Mucosa of descending colon (tissue), 3 donors: ENCODE results near the gene COL28A1. TPM values are rescaled to one million over a fixed set of nuclear protein-coding genes. Genes with fewer than 3 reads are reported as not detected.

Source experiments
- ATAC-seq: fragments of 200-7000 bp; cut with Tn5 transposase; one replicate; pipeline ENCODE4 v1.9.1; 2020; ENCODE audit warnings: mild to moderate bottlenecking, moderate library complexity
- DNase-seq, 3 donors: peaks; one replicate each; pipeline ENCODE4 v3.0.0-alpha.2; 2020
- H3K36me3 ChIP-seq: fragments of 200-600 bp; one replicate; pipeline ENCODE4 v1.8.0; 2021; ENCODE audit warnings: low read depth, mild to moderate bottlenecking
- H3K4me1 ChIP-seq: fragments of 200-600 bp; one replicate; pipeline ENCODE4 v1.8.0; 2021; ENCODE audit warnings: low read depth, mild to moderate bottlenecking
- H3K4me3 ChIP-seq: fragments of 200-600 bp; one replicate; pipeline ENCODE4 v1.8.0; 2021; ENCODE audit warnings: mild to moderate bottlenecking
- H3K9me3 ChIP-seq: fragments of 200-600 bp; one replicate; pipeline ENCODE4 v1.8.0; 2021; ENCODE audit warnings: mild to moderate bottlenecking
- intact Hi-C, 2 donors: fragments of 100-400 bp; cut with DNase I in 1 of 2; cut with micrococcal nuclease in 1 of 2; formaldehyde crosslinking; loops; one replicate each; pipeline versions ENCODE4 v1.11.0 to v1.11.1; 2022; cut with DNase I, micrococcal nuclease
- total RNA-seq, 3 donors: library from RNA; stranded (reverse); fragmentation: NEBNext Ultra II Directional in 2 of 3; extraction: Animal tissue kit (Norgen Biotek cat#: 25700) in 2 of 3; gene quantifications; one replicate each; pipeline versions ENCODE4 v1.2.1 to v1.2.4, GENCODE V29; 2021 to 2023
- TF ChIP-seq, protein P1 (sequence below): fragments of 200-600 bp; IDR thresholded peaks from one replicate; pipeline ENCODE4 v1.8.0; 2022; ENCODE audit warnings: antibody characterized with exemption, mild to moderate bottlenecking
- donor health status: DM: no; HTN: no; CAD: no; lungs with moderate emphysema.
- donor health status: DM: no; HTN: no; CAD: no.
- donor health status: DM: no; HTN: yes; CAD: no.

COL28A1 gene
- total RNA-seq, 3 donors from 2014 or later, result 2.9 to 19.0 (median 4.1) TPM

DNA sequence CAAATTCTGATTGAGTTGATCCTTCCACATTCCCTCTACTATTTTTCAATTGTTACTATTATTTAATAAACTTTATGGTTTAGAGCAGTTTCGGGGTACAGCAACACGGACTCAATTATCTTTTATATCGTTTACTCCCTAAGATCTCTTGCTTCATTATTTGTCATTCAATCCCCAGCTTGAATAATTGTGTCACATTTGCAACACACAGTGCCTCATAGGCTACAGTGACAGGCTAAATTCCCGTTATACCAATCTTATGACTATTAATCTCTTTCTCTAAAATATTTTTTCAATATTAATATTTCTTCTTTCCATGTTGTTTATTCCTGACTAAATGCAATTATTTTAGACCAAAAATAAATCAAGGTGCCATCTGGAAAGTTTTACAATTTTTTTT lies 4.0 kb upstream of the COL28A1 start:
- TF ChIP-seq, protein P1, sequence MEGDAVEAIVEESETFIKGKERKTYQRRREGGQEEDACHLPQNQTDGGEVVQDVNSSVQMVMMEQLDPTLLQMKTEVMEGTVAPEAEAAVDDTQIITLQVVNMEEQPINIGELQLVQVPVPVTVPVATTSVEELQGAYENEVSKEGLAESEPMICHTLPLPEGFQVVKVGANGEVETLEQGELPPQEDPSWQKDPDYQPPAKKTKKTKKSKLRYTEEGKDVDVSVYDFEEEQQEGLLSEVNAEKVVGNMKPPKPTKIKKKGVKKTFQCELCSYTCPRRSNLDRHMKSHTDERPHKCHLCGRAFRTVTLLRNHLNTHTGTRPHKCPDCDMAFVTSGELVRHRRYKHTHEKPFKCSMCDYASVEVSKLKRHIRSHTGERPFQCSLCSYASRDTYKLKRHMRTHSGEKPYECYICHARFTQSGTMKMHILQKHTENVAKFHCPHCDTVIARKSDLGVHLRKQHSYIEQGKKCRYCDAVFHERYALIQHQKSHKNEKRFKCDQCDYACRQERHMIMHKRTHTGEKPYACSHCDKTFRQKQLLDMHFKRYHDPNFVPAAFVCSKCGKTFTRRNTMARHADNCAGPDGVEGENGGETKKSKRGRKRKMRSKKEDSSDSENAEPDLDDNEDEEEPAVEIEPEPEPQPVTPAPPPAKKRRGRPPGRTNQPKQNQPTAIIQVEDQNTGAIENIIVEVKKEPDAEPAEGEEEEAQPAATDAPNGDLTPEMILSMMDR, result no peak
- no peaks in the 10 kb centered on the region for H3K36me3 ChIP-seq
- DNase-seq, result no peak
- intact Hi-C loops, result loop anchor here in 1 of 2 donors (5.0 to 10.0 kb wide), 2 partner anchors 112 to 435 kb away; no protein-coding TSS in a partner anchor
- no peaks in the 10 kb centered on the region for H3K9me3 ChIP-seq
- no peak overlapping the region for H3K4me3 ChIP-seq
- no peak for ATAC-seq
- H3K4me1 ChIP-seq, result no peaks in the 10 kb centered on the region

GRCh38 chr7:7539152-7539551 lies 3.5 kb upstream of the COL28A1 start:
- Histone ChIP-seq H3K4me1 (no peaks in the 10 kb centered on the region), H3K36me3 (no peaks in the 10 kb centered on the region), H3K9me3 (no peaks in the 10 kb centered on the region), H3K4me3 (no peak overlapping the region)
- no peak for ATAC-seq
- intact Hi-C loops, result no loop called here
- DNase-seq, result no peak
- TF ChIP-seq, protein P1, result no peak

- intact Hi-C loops, result no loop called here
- no peak overlapping the region for H3K4me3 ChIP-seq
- no peaks in the 10 kb centered on the region for H3K36me3 ChIP-seq
- DNase-seq, result no peak
- TF ChIP-seq, protein P1, result no peak
- H3K4me1 ChIP-seq, result no peaks in the 10 kb centered on the region
- H3K9me3 ChIP-seq, result no peaks in the 10 kb centered on the region
- ATAC-seq, result no peak
Observed at GRCh38 chr7:7537711-7538110, 2.0 kb upstream of the COL28A1 start.

DNA sequence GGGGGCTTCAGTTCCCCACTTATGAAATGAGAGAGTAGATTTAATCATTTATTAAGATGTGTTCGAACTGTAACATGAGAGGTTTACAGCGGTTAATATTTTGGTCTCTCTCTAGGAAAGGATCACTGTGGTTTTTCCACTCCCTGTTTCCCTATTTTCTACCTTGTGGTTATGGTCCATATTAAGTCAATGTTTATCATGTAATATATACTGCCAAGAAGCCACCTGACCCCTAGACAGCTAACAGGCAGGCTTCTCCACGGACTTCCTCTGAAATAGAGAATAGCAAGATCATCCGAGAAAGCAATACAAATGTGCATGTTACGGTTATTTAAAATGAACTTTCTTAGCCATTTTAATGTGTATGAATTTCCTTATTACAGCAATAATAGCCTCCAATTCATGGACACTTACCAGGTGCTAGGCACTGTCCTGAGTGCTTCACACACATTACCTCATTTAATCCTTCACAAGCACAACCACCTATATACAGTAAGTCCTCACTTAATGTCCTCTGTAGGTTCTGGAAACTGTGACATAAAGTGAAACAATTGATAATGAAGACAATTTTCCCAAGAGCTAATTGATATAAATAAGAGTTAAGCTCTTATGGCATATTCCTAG lies 835 bp upstream of the COL28A1 start:
- no peaks in the 10 kb centered on the region for H3K36me3 ChIP-seq
- H3K4me3 ChIP-seq, result no peak overlapping the region
- H3K9me3 ChIP-seq, result no peaks in the 10 kb centered on the region
- intact Hi-C loops, result no loop called here
- DNase-seq, result no peak
- peak; percentile 52 for ATAC-seq
- H3K4me1 ChIP-seq, result no peaks in the 10 kb centered on the region
- TF ChIP-seq, protein P1, result no peak

DNA sequence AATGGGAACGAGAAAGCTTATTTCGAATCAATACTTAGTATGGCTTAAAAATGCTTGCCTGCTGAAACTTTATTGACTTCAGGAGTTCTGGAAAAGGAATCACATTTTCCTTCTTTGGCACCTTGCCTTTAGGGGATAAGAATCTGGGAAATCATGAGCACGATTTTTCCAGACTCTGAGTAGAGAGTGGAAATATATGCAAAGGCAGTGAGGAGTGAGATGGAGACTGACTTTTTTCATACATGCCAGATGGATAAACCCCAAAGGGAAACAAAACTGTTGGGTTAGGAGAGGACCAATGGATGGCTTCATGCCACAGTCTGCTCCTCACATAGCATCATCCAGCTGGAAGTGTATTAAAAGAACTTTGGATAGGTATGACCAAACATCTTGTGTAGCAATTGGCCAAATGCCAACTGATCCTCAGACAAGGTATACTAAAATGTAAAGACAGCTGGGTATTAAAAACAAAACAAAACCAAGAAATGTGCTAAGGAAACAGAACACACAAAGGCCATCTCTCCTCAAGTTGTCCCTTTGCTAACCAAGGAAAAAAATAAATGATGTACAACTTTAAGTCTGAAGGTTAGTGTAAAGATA lies 1.7 kb downstream of the COL28A1 start:
- no peak overlapping the region for H3K4me3 ChIP-seq
- no peaks in the 10 kb centered on the region for H3K9me3 ChIP-seq
- TF ChIP-seq, protein P1, result no peak
- intact Hi-C loops, result no loop called here
- DNase-seq (no peak), ATAC-seq (no peak)
- no peaks in the 10 kb centered on the region for H3K36me3 ChIP-seq
- H3K4me1 ChIP-seq, result no peaks in the 10 kb centered on the region
